ENCODE measurements around the gene RNASE4.

The RNASE4 gene

DNA sequence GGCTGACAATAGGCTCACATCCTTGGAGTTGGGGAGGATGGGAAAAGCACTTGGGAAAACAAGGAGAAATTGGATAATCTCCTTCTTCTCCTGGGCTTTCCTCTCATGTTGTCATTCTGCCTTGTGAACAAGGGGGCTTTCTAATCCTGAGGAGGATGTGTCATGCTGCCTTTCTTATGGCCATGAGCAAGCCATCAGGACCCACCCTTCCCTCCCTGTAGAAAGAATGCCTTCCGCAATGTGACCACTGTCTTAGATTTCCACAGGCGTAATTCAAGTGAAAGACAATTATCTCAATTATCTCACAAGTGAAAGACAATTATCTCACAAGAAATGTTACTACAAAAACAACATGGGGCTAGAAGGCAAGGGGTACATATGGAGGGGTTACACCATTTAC, 39.8 kb upstream of the RNASE4 start:
- H3F3A ChIP-seq (ENCODE audit: low read depth), result no peaks in the 10 kb centered on the region
- no peaks in the 10 kb centered on the region for H3K4me1 ChIP-seq (ENCODE audit: insufficient read depth, low read length, poor library complexity, severe bottlenecking)
- TF ChIP-seq, protein P1, sequence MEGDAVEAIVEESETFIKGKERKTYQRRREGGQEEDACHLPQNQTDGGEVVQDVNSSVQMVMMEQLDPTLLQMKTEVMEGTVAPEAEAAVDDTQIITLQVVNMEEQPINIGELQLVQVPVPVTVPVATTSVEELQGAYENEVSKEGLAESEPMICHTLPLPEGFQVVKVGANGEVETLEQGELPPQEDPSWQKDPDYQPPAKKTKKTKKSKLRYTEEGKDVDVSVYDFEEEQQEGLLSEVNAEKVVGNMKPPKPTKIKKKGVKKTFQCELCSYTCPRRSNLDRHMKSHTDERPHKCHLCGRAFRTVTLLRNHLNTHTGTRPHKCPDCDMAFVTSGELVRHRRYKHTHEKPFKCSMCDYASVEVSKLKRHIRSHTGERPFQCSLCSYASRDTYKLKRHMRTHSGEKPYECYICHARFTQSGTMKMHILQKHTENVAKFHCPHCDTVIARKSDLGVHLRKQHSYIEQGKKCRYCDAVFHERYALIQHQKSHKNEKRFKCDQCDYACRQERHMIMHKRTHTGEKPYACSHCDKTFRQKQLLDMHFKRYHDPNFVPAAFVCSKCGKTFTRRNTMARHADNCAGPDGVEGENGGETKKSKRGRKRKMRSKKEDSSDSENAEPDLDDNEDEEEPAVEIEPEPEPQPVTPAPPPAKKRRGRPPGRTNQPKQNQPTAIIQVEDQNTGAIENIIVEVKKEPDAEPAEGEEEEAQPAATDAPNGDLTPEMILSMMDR (conservative IDR thresholded peaks at IDR 0.05; ENCODE audit: low read length), result no peak
- TF ChIP-seq EZH2phosphoT487 (IDR thresholded peaks at IDR 0.05; ENCODE audit: borderline replicate concordance), result no peak
- no peak overlapping the region for H3K9ac ChIP-seq (ENCODE audit: low read depth, low read length, poor library complexity, severe bottlenecking)
- H3K79me2 ChIP-seq (ENCODE audit: insufficient read depth, low read length), result no peaks in the 10 kb centered on the region
- H3K36me3 ChIP-seq (ENCODE audit: insufficient read depth, low read length), result no peaks in the 10 kb centered on the region
- no peaks in the 10 kb centered on the region for H3K9me3 ChIP-seq (ENCODE audit: insufficient read depth, low read depth, low read length)
- H4K20me1 ChIP-seq (ENCODE audit: insufficient read depth, low read length, poor library complexity, severe bottlenecking), result no peaks in the 10 kb centered on the region
- H3K4me2 ChIP-seq (ENCODE audit: low read depth, low read length, poor library complexity, severe bottlenecking), result no peak overlapping the region
- no peak overlapping the region for H2AFZ ChIP-seq (ENCODE audit: low read length)
- no peak overlapping the region for H3K4me3 ChIP-seq (ENCODE audit: low read length, poor library complexity, severe bottlenecking)
- H3K9me2 ChIP-seq (replicated peaks; ENCODE audit: low read depth, low read length), result no peaks in the 10 kb centered on the region
- no peaks in the 10 kb centered on the region for H3K27me3 ChIP-seq (ENCODE audit: insufficient read depth, low read length, poor library complexity, severe bottlenecking)

DNA sequence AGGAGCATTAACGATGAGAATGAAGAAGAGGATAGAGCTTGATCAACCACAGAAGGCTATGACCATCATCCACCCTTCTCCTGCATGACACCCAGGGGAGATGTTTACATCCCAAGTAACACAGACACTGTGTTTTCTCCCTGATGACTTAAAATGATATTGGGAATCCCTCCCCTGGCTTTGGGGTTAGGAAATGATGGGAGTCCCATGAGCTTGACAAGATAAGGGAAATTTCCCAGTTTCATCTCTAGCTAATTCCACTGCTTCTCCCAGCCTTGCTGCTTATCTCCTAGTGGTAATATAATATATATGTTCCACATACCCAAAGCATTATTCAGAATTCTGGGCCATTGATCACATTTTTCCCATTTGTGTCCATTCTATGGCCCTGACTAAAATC, 38.9 kb upstream of the RNASE4 start:
- TF ChIP-seq, protein P1 (conservative IDR thresholded peaks at IDR 0.05; ENCODE audit: low read length), result no peak
- no peak for TF ChIP-seq EZH2phosphoT487 (IDR thresholded peaks at IDR 0.05; ENCODE audit: borderline replicate concordance)
- H4K20me1 ChIP-seq (ENCODE audit: insufficient read depth, low read length, poor library complexity, severe bottlenecking), result no peaks in the 10 kb centered on the region
- H3K4me2 ChIP-seq (ENCODE audit: low read depth, low read length, poor library complexity, severe bottlenecking), result no peak overlapping the region
- no peaks in the 10 kb centered on the region for H3K9me3 ChIP-seq (ENCODE audit: insufficient read depth, low read depth, low read length)
- H3K4me3 ChIP-seq (ENCODE audit: low read length, poor library complexity, severe bottlenecking), result no peak overlapping the region
- no peaks in the 10 kb centered on the region for H3K4me1 ChIP-seq (ENCODE audit: insufficient read depth, low read length, poor library complexity, severe bottlenecking)
- H3F3A ChIP-seq (ENCODE audit: low read depth), result no peaks in the 10 kb centered on the region
- no peaks in the 10 kb centered on the region for H3K36me3 ChIP-seq (ENCODE audit: insufficient read depth, low read length)
- H3K9me2 ChIP-seq (replicated peaks; ENCODE audit: low read depth, low read length), result no peaks in the 10 kb centered on the region
- no peak overlapping the region for H2AFZ ChIP-seq (ENCODE audit: low read length)
- no peaks in the 10 kb centered on the region for H3K27me3 ChIP-seq (ENCODE audit: insufficient read depth, low read length, poor library complexity, severe bottlenecking)
- H3K79me2 ChIP-seq (ENCODE audit: insufficient read depth, low read length), result no peaks in the 10 kb centered on the region
- no peak overlapping the region for H3K9ac ChIP-seq (ENCODE audit: low read depth, low read length, poor library complexity, severe bottlenecking)

DNA sequence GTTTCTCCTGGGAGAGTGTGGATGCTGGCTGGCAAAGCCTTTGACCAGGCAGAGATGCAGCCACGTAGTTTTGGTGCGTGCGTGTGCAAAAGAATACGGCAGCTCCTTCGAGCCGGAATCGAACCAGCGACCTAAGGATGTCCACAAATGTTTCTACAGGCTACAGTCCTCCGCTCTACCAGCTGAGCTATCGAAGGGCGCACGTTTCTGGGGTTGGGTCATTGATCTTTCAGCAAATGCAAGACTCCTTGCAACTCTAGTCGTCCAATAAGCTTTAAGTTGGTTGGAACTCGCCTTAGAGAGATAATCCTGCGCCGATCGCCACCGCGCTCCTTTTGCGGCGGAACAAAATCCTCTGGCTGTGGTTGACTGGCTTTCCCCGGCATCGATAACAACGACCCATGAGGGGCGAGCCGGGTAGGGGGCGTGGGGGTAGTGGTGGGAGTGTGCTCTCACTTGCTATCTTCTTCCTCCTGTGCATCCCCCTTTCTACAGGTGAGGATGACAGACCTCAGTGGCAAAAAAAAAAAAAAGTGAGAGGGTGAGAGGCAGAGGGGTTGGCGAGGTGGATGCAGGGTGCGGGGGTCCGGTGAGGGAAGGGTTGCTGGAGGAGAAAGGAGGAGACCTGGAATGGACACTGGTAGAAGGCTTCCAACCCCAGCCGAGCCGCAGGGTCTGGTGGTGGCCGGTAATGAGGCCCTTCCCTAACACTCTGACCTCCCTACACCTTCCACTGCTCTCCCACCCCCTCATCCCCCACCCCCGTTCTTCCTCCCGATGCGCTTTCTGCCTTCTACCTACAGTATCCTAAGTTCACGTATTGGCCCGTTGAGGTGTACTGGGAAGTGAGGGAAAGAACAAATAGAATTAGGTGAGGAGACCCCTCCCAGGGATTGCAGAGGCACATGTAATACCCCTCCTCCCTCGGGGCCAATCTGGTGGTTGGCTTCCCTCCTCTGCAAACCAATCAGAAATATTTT, 31.1 kb upstream of the RNASE4 start:
- Histone ChIP-seq H3K4me3 (ENCODE audit: low read length, poor library complexity, severe bottlenecking) (no peak overlapping the region), H3K79me2 (ENCODE audit: insufficient read depth, low read length) (no peaks in the 10 kb centered on the region), H4K20me1 (ENCODE audit: insufficient read depth, low read length, poor library complexity, severe bottlenecking) (no peaks in the 10 kb centered on the region), H3K36me3 (ENCODE audit: insufficient read depth, low read length) (no peaks in the 10 kb centered on the region), H3K4me1 (ENCODE audit: insufficient read depth, low read length, poor library complexity, severe bottlenecking) (no peaks in the 10 kb centered on the region), H3K9me2 (replicated peaks; ENCODE audit: low read depth, low read length) (no peaks in the 10 kb centered on the region), H3K27me3 (ENCODE audit: insufficient read depth, low read length, poor library complexity, severe bottlenecking) (no peaks in the 10 kb centered on the region), H3K9ac (ENCODE audit: low read depth, low read length, poor library complexity, severe bottlenecking) (no peak overlapping the region), H3K9me3 (ENCODE audit: insufficient read depth, low read depth, low read length) (no peaks in the 10 kb centered on the region), H2AFZ (ENCODE audit: low read length) (no peak overlapping the region), H3F3A (ENCODE audit: low read depth) (no peaks in the 10 kb centered on the region), H3K4me2 (ENCODE audit: low read depth, low read length, poor library complexity, severe bottlenecking) (no peak overlapping the region)
- TF ChIP-seq, protein P1 (conservative IDR thresholded peaks at IDR 0.05; ENCODE audit: low read length), result no peak
- TF ChIP-seq EZH2phosphoT487 (IDR thresholded peaks at IDR 0.05; ENCODE audit: borderline replicate concordance), result no peak
